Activated CD4-positive, alpha-beta T cell treated with anti-CD3 and anti-CD28 coated beads, Interleukin-2, amount 50 U/mL, for 48 hours (primary cell): ENCODE measurements around the gene NUP58.

Experiments used
- DNase-seq, 2 experiments: peaks; one replicate each; pipeline ENCODE4 v3.0.0-alpha.2; 2020

NUP58 gene

GRCh38 chr13:25378528-25378927 is 77.1 kb downstream of the NUP58 start:
- no peak for DNase-seq

DNA sequence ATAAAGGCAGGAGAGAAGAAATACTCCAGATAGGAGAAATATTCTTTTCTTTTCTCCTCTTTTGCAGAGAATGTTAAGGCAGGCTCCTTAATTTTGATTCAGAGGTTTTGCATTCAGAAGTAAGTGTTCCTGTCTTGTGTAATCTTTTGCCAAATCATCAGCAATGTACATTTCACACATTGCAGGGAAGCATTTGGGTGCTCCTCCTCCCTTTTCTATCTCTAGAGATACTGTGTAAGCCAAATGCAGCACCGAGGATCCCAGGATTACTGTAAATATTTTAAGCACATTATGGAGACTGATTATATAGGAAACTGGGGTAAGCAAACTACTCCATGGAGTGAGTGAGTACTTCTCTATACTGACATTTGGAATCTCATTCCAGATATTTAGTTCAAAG is 77.6 kb downstream of the NUP58 start:
- DNase-seq, result no peak

GRCh38 chr13:25380082-25380481 is 78.7 kb downstream of the NUP58 start:
- no peak for DNase-seq

- DNase-seq, result no peak
These were observed 79.4 kb downstream of the NUP58 start for GRCh38 chr13:25380741-25381324.

GRCh38 chr13:25384758-25385410 is 83.5 kb downstream of the NUP58 start:
- no peak for DNase-seq

DNA sequence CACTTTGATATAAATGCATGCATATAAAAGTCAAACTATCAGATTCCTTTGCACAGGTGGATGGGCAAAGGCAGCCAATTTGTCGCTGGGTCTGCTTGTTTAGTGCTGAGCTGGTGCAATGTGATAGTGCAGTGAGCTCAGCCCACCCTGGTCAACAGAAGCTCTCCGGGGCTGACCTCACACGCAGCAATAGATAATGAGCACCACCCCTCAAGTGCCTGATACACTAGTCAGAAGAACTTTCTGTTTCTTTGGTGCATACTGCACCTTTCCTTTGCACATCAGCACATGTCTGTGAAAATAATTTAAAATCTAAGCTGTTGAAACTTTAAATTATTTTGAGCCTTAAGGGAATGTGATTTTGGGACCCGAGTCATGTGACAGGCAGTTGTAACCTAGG is 90.5 kb downstream of the NUP58 start:
- DNase-seq, result no peak
